Ovary (tissue), 3 donors: ENCODE results near the gene CACFD1.

ENCODE experiments used
- EP300 ChIP-seq: sonication (generic); formaldehyde crosslinking; IDR thresholded peaks from one replicate; pipeline ENCODE4 v1.6.1; 2017; ENCODE audit warnings: antibody characterized with exemption
- POLR2A ChIP-seq: fragments of 450-650 bp; IDR thresholded peaks from one replicate; pipeline ENCODE4 v1.6.1; 2017; ENCODE audit warnings: antibody characterized with exemption, mild to moderate bottlenecking, moderate library complexity
- TF ChIP-seq, protein P1 (sequence below), 3 donors: fragments of 450-650 bp in 2 of 3; fragments of 200-600 bp in 1 of 3; IDR thresholded peaks; one replicate each; pipeline versions ENCODE4 v1.5.1 to v1.8.0; 2016 to 2022; ENCODE audit warnings: antibody characterized with exemption in 3 of 3, mild to moderate bottlenecking in 1 of 3
- donor health status: DM: no; HTN: no; CAD: no.

DNA sequence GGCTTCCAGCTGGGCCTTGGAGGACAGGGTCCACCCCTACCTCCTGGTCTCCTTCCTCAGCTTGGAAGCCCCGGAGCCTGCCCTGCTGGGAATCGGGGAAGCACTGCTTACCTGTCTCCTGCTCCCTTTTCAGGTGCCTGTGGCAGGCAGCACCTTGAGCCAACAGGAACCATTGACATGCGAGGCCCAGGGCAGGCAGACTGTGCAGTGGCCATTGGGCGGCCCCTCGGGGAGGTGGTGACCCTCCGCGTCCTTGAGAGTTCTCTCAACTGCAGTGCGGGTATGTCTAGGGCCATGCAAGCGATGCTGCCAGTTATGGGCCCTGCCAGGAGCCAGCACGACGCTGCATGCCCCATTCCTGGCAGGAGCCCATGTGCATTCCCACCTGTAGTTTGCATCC is 3.8 kb upstream of the CACFD1 start:
- TF ChIP-seq, protein P1, sequence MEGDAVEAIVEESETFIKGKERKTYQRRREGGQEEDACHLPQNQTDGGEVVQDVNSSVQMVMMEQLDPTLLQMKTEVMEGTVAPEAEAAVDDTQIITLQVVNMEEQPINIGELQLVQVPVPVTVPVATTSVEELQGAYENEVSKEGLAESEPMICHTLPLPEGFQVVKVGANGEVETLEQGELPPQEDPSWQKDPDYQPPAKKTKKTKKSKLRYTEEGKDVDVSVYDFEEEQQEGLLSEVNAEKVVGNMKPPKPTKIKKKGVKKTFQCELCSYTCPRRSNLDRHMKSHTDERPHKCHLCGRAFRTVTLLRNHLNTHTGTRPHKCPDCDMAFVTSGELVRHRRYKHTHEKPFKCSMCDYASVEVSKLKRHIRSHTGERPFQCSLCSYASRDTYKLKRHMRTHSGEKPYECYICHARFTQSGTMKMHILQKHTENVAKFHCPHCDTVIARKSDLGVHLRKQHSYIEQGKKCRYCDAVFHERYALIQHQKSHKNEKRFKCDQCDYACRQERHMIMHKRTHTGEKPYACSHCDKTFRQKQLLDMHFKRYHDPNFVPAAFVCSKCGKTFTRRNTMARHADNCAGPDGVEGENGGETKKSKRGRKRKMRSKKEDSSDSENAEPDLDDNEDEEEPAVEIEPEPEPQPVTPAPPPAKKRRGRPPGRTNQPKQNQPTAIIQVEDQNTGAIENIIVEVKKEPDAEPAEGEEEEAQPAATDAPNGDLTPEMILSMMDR (IDR thresholded peaks at IDR 0.05) = no peak
- TF ChIP-seq EP300 = no peak
- TF ChIP-seq POLR2A = no peak
